Measurements from ENCODE around the gene FOXN4. TPM values are rescaled to one million over a fixed set of nuclear protein-coding genes. Genes with fewer than 3 reads are reported as not detected.
A peak's percentile ranks its signal among the peaks of the same experiment; 100 is the strongest.

Gene FOXN4
- total RNA-seq, 1 experiment from 2014 or later = 0.52 TPM

GRCh38 chr12:109253913-109254544, 55.1 kb downstream of the FOXN4 start:
- ATAC-seq (no peak), DNase-seq (ENCODE audit: low read depth, low spot score) (no peak)
- Histone ChIP-seq H3K4me3 (replicated peaks in 1 of 2; ENCODE audit: low read depth in 1 of 2, low read length in 2 of 2) (no peak overlapping the region), H3K9ac (ENCODE audit: low read length) (no peak overlapping the region), H4K20me1 (ENCODE audit: insufficient read depth) (no peaks in the 10 kb centered on the region), H3K4me1 (ENCODE audit: control insufficient read depth in 1 of 2, insufficient read depth in 2 of 2, low read length in 2 of 2) (no peaks in the 10 kb centered on the region), H3K79me2 (ENCODE audit: insufficient read depth, low read length) (no peaks in the 10 kb centered on the region), H3K9me2 (ENCODE audit: insufficient read depth) (no peaks in the 10 kb centered on the region), H3K9me3 (ENCODE audit: control insufficient read depth in 1 of 2, insufficient read depth in 1 of 2, low read depth in 1 of 2, low read length in 2 of 2) (peaks cover 7 to 9% of the 10 kb centered on the region in 2 experiments; a peak in 2 of 4 replicates), H3K4me2 (ENCODE audit: low read length) (no peak overlapping the region), H2AFZ (ENCODE audit: low read depth, low read length, poor library complexity, severe bottlenecking) (no peak overlapping the region), H3K27me3 (ENCODE audit: insufficient read depth, low read length) (no peaks in the 10 kb centered on the region), H3K36me3 (ENCODE audit: control insufficient read depth in 1 of 2, insufficient read depth in 2 of 2, low read length in 2 of 2) (no peaks in the 10 kb centered on the region), H3K27ac (ENCODE audit: low read depth, low read length) (no peak overlapping the region)
- no TSS peak for BruUV-seq (replicated peaks)
- ChIA-PET POLR2A (no interaction called here), CTCF (no interaction called here), RAD21 (ENCODE audit: low non-redundant PET in 1 of 2, low total read pairs in 2 of 2, uncharacterized antibody in 2 of 2, unreplicated experiment in 2 of 2) (no interaction called here)
- TF ChIP-seq, protein P1, sequence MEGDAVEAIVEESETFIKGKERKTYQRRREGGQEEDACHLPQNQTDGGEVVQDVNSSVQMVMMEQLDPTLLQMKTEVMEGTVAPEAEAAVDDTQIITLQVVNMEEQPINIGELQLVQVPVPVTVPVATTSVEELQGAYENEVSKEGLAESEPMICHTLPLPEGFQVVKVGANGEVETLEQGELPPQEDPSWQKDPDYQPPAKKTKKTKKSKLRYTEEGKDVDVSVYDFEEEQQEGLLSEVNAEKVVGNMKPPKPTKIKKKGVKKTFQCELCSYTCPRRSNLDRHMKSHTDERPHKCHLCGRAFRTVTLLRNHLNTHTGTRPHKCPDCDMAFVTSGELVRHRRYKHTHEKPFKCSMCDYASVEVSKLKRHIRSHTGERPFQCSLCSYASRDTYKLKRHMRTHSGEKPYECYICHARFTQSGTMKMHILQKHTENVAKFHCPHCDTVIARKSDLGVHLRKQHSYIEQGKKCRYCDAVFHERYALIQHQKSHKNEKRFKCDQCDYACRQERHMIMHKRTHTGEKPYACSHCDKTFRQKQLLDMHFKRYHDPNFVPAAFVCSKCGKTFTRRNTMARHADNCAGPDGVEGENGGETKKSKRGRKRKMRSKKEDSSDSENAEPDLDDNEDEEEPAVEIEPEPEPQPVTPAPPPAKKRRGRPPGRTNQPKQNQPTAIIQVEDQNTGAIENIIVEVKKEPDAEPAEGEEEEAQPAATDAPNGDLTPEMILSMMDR (IDR thresholded peaks at IDR 0.05 in 2 of 3, conservative IDR thresholded peaks at IDR 0.05 in 1 of 3; ENCODE audit: borderline replicate concordance in 1 of 3, insufficient read depth in 1 of 3, low read depth in 2 of 3, low read length in 2 of 3) = peak in 1 of 3 experiments; percentile 25; a peak in 1 of 6 replicates
- TF ChIP-seq TCF7L2 (IDR thresholded peaks at IDR 0.05; ENCODE audit: borderline replicate concordance, extremely low read depth, insufficient read depth, insufficient read length) (no peak), ELF1 (IDR thresholded peaks at IDR 0.05; ENCODE audit: borderline replicate concordance, low read depth) (no peak)
- TF ChIP-seq, protein P2, sequence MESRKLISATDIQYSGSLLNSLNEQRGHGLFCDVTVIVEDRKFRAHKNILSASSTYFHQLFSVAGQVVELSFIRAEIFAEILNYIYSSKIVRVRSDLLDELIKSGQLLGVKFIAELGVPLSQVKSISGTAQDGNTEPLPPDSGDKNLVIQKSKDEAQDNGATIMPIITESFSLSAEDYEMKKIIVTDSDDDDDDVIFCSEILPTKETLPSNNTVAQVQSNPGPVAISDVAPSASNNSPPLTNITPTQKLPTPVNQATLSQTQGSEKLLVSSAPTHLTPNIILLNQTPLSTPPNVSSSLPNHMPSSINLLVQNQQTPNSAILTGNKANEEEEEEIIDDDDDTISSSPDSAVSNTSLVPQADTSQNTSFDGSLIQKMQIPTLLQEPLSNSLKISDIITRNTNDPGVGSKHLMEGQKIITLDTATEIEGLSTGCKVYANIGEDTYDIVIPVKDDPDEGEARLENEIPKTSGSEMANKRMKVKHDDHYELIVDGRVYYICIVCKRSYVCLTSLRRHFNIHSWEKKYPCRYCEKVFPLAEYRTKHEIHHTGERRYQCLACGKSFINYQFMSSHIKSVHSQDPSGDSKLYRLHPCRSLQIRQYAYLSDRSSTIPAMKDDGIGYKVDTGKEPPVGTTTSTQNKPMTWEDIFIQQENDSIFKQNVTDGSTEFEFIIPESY (IDR thresholded peaks at IDR 0.05; ENCODE audit: extremely low read depth, insufficient replicate concordance, low read length) = no peak
- intact Hi-C loops (cut with micrococcal nuclease) = no loop called here

Data from HCT116 (cell line).